ENCODE results near the gene HSPB1.

Gene HSPB1

DNA sequence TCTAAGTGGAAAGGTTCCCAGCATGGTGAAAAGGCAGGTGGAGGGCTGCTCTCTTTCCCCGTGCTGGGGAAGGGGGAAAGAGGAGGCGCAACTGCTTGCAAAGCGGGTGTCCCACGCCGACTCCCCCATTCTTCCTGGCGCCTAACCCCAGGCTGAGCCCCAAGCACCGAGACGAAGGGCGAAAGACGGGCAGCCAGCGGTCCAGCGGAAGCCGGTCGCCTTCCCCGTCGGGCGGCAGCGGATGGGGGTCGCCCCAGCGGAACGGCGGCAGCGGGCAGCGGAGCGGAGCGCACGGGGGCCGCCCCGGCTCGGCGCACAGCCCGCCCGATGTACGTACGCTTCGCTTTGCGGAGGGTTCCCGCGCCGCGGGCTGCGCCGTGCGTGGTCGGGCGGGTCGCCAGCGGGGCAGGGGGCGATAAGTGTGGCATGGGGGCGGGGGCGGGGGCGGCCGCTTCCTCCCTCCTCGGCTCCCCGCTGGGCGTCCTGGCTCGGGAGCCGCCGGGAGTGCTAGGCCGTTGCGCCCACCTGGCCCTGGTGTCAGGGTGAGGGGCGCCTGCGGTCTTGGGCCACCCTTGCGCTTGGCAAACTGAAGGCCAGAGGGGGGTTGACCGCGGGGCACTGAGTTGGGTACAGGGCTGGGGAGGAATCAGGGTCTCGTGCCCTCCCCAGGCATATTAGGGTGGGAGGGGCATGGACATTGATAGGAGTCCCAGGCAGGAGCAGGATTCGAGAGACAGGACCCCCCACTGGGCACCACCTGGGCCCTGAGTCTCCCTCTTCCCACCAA lies 35.2 kb upstream of the HSPB1 start:
- no peak for DNase-seq
- no peak overlapping the region for H3K4me3 ChIP-seq (ENCODE audit: low read depth in 1 of 2, low read length in 2 of 2)
- H3K27me3 ChIP-seq (ENCODE audit: insufficient read depth, low read length, poor library complexity) = no peaks in the 10 kb centered on the region
- no peaks in the 10 kb centered on the region for H3K9me3 ChIP-seq (ENCODE audit: insufficient read depth, low read length, severe bottlenecking)
- H3K79me2 ChIP-seq (ENCODE audit: insufficient read depth, low read length) = no peaks in the 10 kb centered on the region
- H3K36me3 ChIP-seq (ENCODE audit: insufficient read depth, low read length) = no peaks in the 10 kb centered on the region
- ATAC-seq (ENCODE audit: insufficient read depth, low read depth) = no peak
- H3K9ac ChIP-seq (ENCODE audit: low read depth, low read length) = no peak overlapping the region
- H3K27ac ChIP-seq (ENCODE audit: low read length) = no peak overlapping the region
- TF ChIP-seq, protein P1, sequence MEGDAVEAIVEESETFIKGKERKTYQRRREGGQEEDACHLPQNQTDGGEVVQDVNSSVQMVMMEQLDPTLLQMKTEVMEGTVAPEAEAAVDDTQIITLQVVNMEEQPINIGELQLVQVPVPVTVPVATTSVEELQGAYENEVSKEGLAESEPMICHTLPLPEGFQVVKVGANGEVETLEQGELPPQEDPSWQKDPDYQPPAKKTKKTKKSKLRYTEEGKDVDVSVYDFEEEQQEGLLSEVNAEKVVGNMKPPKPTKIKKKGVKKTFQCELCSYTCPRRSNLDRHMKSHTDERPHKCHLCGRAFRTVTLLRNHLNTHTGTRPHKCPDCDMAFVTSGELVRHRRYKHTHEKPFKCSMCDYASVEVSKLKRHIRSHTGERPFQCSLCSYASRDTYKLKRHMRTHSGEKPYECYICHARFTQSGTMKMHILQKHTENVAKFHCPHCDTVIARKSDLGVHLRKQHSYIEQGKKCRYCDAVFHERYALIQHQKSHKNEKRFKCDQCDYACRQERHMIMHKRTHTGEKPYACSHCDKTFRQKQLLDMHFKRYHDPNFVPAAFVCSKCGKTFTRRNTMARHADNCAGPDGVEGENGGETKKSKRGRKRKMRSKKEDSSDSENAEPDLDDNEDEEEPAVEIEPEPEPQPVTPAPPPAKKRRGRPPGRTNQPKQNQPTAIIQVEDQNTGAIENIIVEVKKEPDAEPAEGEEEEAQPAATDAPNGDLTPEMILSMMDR (IDR thresholded peaks at IDR 0.05; ENCODE audit: borderline replicate concordance, extremely low read depth, low read length, poor library complexity, severe bottlenecking) = no peak
- no peak for TF ChIP-seq EZH2 (IDR thresholded peaks at IDR 0.05; ENCODE audit: borderline replicate concordance, low read depth, low read length, severe bottlenecking)
- no peaks in the 10 kb centered on the region for H4K20me1 ChIP-seq (ENCODE audit: insufficient read depth, low read length)
- H3K4me2 ChIP-seq (ENCODE audit: insufficient read depth, low read length) = no peak overlapping the region
- no peaks in the 10 kb centered on the region for H3K4me1 ChIP-seq (ENCODE audit: insufficient read depth, low read length)
- no peak overlapping the region for H2AFZ ChIP-seq (ENCODE audit: low read depth, low read length)

DNA sequence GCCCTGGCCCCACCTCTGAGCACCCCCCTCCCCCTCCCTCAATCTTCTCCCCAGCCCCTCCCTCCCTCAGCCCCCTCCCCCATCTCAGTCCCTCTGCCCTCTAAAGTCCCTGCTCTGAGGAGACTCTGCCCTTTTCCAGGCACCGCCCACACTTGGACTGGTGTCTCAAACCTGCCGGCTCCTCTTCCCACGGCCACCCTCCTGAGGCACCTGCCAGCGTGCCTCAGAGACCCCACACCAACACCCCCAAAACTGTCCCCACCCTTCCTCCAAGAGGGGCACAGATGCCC lies 34.6 kb upstream of the HSPB1 start:
- DNase-seq (no peak), ATAC-seq (ENCODE audit: insufficient read depth, low read depth) (no peak)
- H3K9me3 ChIP-seq (ENCODE audit: insufficient read depth, low read length, severe bottlenecking) = no peaks in the 10 kb centered on the region
- H4K20me1 ChIP-seq (ENCODE audit: insufficient read depth, low read length) = no peaks in the 10 kb centered on the region
- H3K27ac ChIP-seq (ENCODE audit: low read length) = no peak overlapping the region
- H2AFZ ChIP-seq (ENCODE audit: low read depth, low read length) = no peak overlapping the region
- H3K4me1 ChIP-seq (ENCODE audit: insufficient read depth, low read length) = no peaks in the 10 kb centered on the region
- H3K4me3 ChIP-seq (ENCODE audit: low read depth in 1 of 2, low read length in 2 of 2) = no peak overlapping the region
- peaks cover 2% of the 10 kb centered on the region for H3K27me3 ChIP-seq (ENCODE audit: insufficient read depth, low read length, poor library complexity)
- TF ChIP-seq EZH2 (IDR thresholded peaks at IDR 0.05; ENCODE audit: borderline replicate concordance, low read depth, low read length, severe bottlenecking) = no peak
- TF ChIP-seq, protein P1 (IDR thresholded peaks at IDR 0.05; ENCODE audit: borderline replicate concordance, extremely low read depth, low read length, poor library complexity, severe bottlenecking) = no peak
- H3K9ac ChIP-seq (ENCODE audit: low read depth, low read length) = no peak overlapping the region
- H3K4me2 ChIP-seq (ENCODE audit: insufficient read depth, low read length) = no peak overlapping the region
- H3K36me3 ChIP-seq (ENCODE audit: insufficient read depth, low read length) = no peaks in the 10 kb centered on the region
- no peaks in the 10 kb centered on the region for H3K79me2 ChIP-seq (ENCODE audit: insufficient read depth, low read length)

DNA sequence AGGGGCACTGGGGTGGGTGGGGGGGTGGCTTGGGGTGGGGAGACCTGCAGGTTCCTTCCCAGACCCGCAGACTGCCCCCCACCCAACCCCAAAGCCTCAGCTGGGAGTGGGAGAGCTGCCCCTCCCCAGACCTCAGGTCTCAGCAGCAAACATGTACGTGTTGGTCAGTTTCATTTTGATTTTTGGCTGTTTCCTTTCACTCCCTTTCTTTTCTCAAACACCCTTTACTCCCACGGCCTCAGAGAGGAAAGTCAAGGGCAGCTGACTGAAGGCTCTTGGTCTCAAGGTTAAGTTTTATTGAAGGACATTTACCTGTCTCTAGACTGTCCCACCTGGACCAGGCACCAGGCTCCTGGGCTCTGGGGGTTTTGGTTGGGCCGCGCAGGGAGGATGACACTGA lies 34.1 kb upstream of the HSPB1 start:
- TF ChIP-seq, protein P1 (IDR thresholded peaks at IDR 0.05; ENCODE audit: borderline replicate concordance, extremely low read depth, low read length, poor library complexity, severe bottlenecking) = no peak
- TF ChIP-seq EZH2 (IDR thresholded peaks at IDR 0.05; ENCODE audit: borderline replicate concordance, low read depth, low read length, severe bottlenecking) = no peak
- Histone ChIP-seq H3K36me3 (ENCODE audit: insufficient read depth, low read length) (no peaks in the 10 kb centered on the region), H4K20me1 (ENCODE audit: insufficient read depth, low read length) (no peaks in the 10 kb centered on the region), H3K27me3 (ENCODE audit: insufficient read depth, low read length, poor library complexity) (peaks cover 7% of the 10 kb centered on the region), H3K4me2 (ENCODE audit: insufficient read depth, low read length) (no peak overlapping the region), H3K4me1 (ENCODE audit: insufficient read depth, low read length) (no peaks in the 10 kb centered on the region), H3K4me3 (ENCODE audit: low read depth in 1 of 2, low read length in 2 of 2) (no peak overlapping the region), H3K27ac (ENCODE audit: low read length) (no peak overlapping the region), H3K79me2 (ENCODE audit: insufficient read depth, low read length) (no peaks in the 10 kb centered on the region), H3K9ac (ENCODE audit: low read depth, low read length) (no peak overlapping the region), H2AFZ (ENCODE audit: low read depth, low read length) (no peak overlapping the region), H3K9me3 (ENCODE audit: insufficient read depth, low read length, severe bottlenecking) (no peaks in the 10 kb centered on the region)
- ATAC-seq (ENCODE audit: insufficient read depth, low read depth) (no peak), DNase-seq (no peak)

All from DND-41 (cell line).